NCI-H82 treated with DMSO at 0.1 percent for 48 hours (cell line): Measurements from ENCODE around the gene DNAJC7.
A peak's percentile ranks its signal among the peaks of the same experiment; 100 is the strongest.

ENCODE experiments used
- DNase-seq: peaks from one replicate; lab custom pipeline; 2025; ENCODE audit not compliant: unreplicated experiment; lab: John Stamatoyannopoulos, UW

The DNAJC7 gene

GRCh38 chr17:42042598-42043319 lies 25.5 kb upstream of the DNAJC7 start:
- DNase-seq, result no peak

- no peak for DNase-seq
These were observed 24.4 kb upstream of the DNAJC7 start for GRCh38 chr17:42041619-42042018.

GRCh38 chr17:42040818-42041217 lies 23.6 kb upstream of the DNAJC7 start:
- DNase-seq, result no peak

GRCh38 chr17:42039794-42040763 lies 22.8 kb upstream of the DNAJC7 start:
- DNase-seq, result no peak

- DNase-seq, result no peak
These were observed 21.2 kb upstream of the DNAJC7 start for GRCh38 chr17:42038221-42038973.

GRCh38 chr17:42034059-42034458 lies 16.8 kb upstream of the DNAJC7 start:
- no peak for DNase-seq

GRCh38 chr17:42031584-42031983 lies 14.3 kb upstream of the DNAJC7 start:
- no peak for DNase-seq

- no peak for DNase-seq
These were observed 11.5 kb upstream of the DNAJC7 start for GRCh38 chr17:42028791-42029127.

- DNase-seq, result peak; percentile 8
These were observed 10.9 kb upstream of the DNAJC7 start for GRCh38 chr17:42027961-42028790.

- DNase-seq, result no peak
These were observed 10.3 kb upstream of the DNAJC7 start for GRCh38 chr17:42027590-42027889.

- no peak for DNase-seq
These were observed 9.8 kb upstream of the DNAJC7 start for GRCh38 chr17:42026857-42027589.

- DNase-seq, result no peak
These were observed 8.7 kb upstream of the DNAJC7 start for GRCh38 chr17:42025936-42026335.

- no peak for DNase-seq
These were observed 7.9 kb upstream of the DNAJC7 start for GRCh38 chr17:42025191-42025579.

GRCh38 chr17:42023524-42024349 lies 6.5 kb upstream of the DNAJC7 start:
- DNase-seq, result no peak

- DNase-seq, result peak; percentile 15
These were observed 3.6 kb upstream of the DNAJC7 start for GRCh38 chr17:42020845-42021244.

GRCh38 chr17:42019509-42020404 lies 2.5 kb upstream of the DNAJC7 start, which contains the start of gene NKIRAS2:
Gene NKIRAS2 (plus strand): TSS chr17:42020090. CDS start chr17:42021578, 1,488 bp downstream.
- DNase-seq, result peak; percentile 74

- no peak for DNase-seq
These were observed 1.7 kb upstream of the DNAJC7 start for GRCh38 chr17:42018988-42019387.

GRCh38 chr17:42018339-42018738 lies 1.1 kb upstream of the DNAJC7 start:
- peak; percentile 32 for DNase-seq
